Effector memory CD8-positive, alpha-beta T cell (primary cell): ENCODE results near the gene DCAF8.

Experiments used
- ATAC-seq: fragments of 150-1000 bp; cut with Tn5 transposase; replicated peaks from 2 replicates; pipeline ENCODE4 v1.10.0; 2021; ENCODE audit warnings: mild to moderate bottlenecking, moderate library complexity
- DNase-seq, 3 experiments: peaks; one replicate each; pipeline ENCODE4 v3.0.0; 2021
- H3K27ac Mint-ChIP-seq, 2 donors: one replicate each; pipeline ENCODE4 v1.8.0; 2022; ENCODE audit warnings: mild to moderate bottlenecking in 2 of 2, mixed read lengths in 2 of 2, moderate library complexity in 2 of 2
- H3K27me3 Mint-ChIP-seq, 2 donors: one replicate each; pipeline ENCODE4 v1.8.0; 2022; ENCODE audit warnings: mixed read lengths in 2 of 2
- H3K36me3 Mint-ChIP-seq: one replicate; pipeline ENCODE4 v1.8.0; 2022; ENCODE audit warnings: mild to moderate bottlenecking, moderate library complexity, mixed read lengths; ENCODE audit not compliant: insufficient read depth
- H3K4me1 Mint-ChIP-seq, 2 donors: one replicate each; pipeline ENCODE4 v1.8.0; 2022; ENCODE audit warnings: low read depth in 2 of 2, mixed read lengths in 2 of 2
- H3K4me3 Mint-ChIP-seq, 2 donors: one replicate each; pipeline ENCODE4 v1.8.0; 2022; ENCODE audit warnings: mild to moderate bottlenecking in 2 of 2, mixed read lengths in 2 of 2, moderate library complexity in 2 of 2
- H3K9me3 Mint-ChIP-seq, 2 donors: one replicate each; pipeline ENCODE4 v1.8.0; 2022; ENCODE audit warnings: mixed read lengths in 2 of 2

The DCAF8 gene

GRCh38 chr1:160284782-160285344 lies 22.5 kb upstream of the DCAF8 start, which contains the start of gene PEX19:
Gene PEX19 (minus strand): TSS chr1:160285133. CDS start chr1:160285124, 9 bp downstream.
- ATAC-seq: peak; percentile 100
- H3K27ac Mint-ChIP-seq: peak within 1 kb of the TSS; percentile 93 to 98

GRCh38 chr1:160284220-160284781 lies 22.0 kb upstream of the DCAF8 start:
- ATAC-seq (peak; percentile 33), DNase-seq (peak in 1 of 3 experiments; percentile 11)
- Mint-ChIP-seq H3K4me1 (peaks cover 22 to 26% of the 10 kb centered on the region in 2 donors), H3K4me3 (peak overlapping the region; percentile 99 to 100), H3K27me3 (no peaks in the 10 kb centered on the region), H3K27ac (peak overlapping the region; percentile 93 to 98), H3K9me3 (no peaks in the 10 kb centered on the region), H3K36me3 (peaks cover 53% of the 10 kb centered on the region)

More at GRCh38 chr1:160284782-160285344, 22.5 kb upstream of the DCAF8 start, which contains the start of gene PEX19:
- Mint-ChIP-seq H3K36me3 (peaks cover 53% of the 10 kb centered on the region), H3K4me3 (peak within 1 kb of the TSS; percentile 99 to 100), H3K4me1 (peaks cover 22 to 26% of the 10 kb centered on the region in 2 donors), H3K9me3 (no peaks in the 10 kb centered on the region), H3K27me3 (no peaks in the 10 kb centered on the region)
- peak; percentile 93 to 96 (median 94) for DNase-seq

GRCh38 chr1:160282807-160283206 lies 20.5 kb upstream of the DCAF8 start:
- ATAC-seq (no peak), DNase-seq (no peak)
- Mint-ChIP-seq H3K36me3 (peaks cover 43% of the 10 kb centered on the region), H3K27ac (no peak overlapping the region), H3K27me3 (no peaks in the 10 kb centered on the region), H3K4me3 (no peak overlapping the region), H3K4me1 (peaks cover 22 to 26% of the 10 kb centered on the region in 2 donors), H3K9me3 (no peaks in the 10 kb centered on the region)

- Mint-ChIP-seq H3K27me3 (no peaks in the 10 kb centered on the region), H3K36me3 (peaks cover 40% of the 10 kb centered on the region), H3K9me3 (no peaks in the 10 kb centered on the region), H3K27ac (no peak overlapping the region), H3K4me3 (no peak overlapping the region), H3K4me1 (peaks cover 2 to 4% of the 10 kb centered on the region in 2 donors)
- DNase-seq: no peak
- no peak for ATAC-seq
Observed at GRCh38 chr1:160277987-160278386, 15.6 kb upstream of the DCAF8 start.

- Mint-ChIP-seq H3K4me3 (no peak overlapping the region), H3K36me3 (peaks cover 40% of the 10 kb centered on the region), H3K27ac (no peak overlapping the region), H3K9me3 (no peaks in the 10 kb centered on the region), H3K27me3 (no peaks in the 10 kb centered on the region), H3K4me1 (no peaks in the 10 kb centered on the region)
- DNase-seq (no peak), ATAC-seq (no peak)
Observed at GRCh38 chr1:160277330-160277729, 15.0 kb upstream of the DCAF8 start.

- ATAC-seq (no peak), DNase-seq (no peak)
- no peak overlapping the region for H3K4me3 Mint-ChIP-seq
- H3K36me3 Mint-ChIP-seq: no peaks in the 10 kb centered on the region
- no peak overlapping the region for H3K27ac Mint-ChIP-seq
- no peaks in the 10 kb centered on the region for H3K9me3 Mint-ChIP-seq
- H3K27me3 Mint-ChIP-seq: no peaks in the 10 kb centered on the region
- no peaks in the 10 kb centered on the region for H3K4me1 Mint-ChIP-seq
Observed at GRCh38 chr1:160271025-160271424, 8.7 kb upstream of the DCAF8 start.

GRCh38 chr1:160267284-160267991 lies 5.1 kb upstream of the DCAF8 start:
- no peak for ATAC-seq
- no peaks in the 10 kb centered on the region for H3K27me3 Mint-ChIP-seq
- no peak overlapping the region for H3K4me3 Mint-ChIP-seq
- H3K27ac Mint-ChIP-seq: no peak overlapping the region
- H3K4me1 Mint-ChIP-seq: peaks cover 3 to 11% of the 10 kb centered on the region in 2 donors
- no peak for DNase-seq
- H3K36me3 Mint-ChIP-seq: peaks cover 14% of the 10 kb centered on the region
- no peaks in the 10 kb centered on the region for H3K9me3 Mint-ChIP-seq

- Mint-ChIP-seq H3K36me3 (peaks cover 30% of the 10 kb centered on the region), H3K27ac (no peak overlapping the region), H3K4me1 (peaks cover 17 to 28% of the 10 kb centered on the region in 2 donors), H3K27me3 (no peaks in the 10 kb centered on the region), H3K9me3 (no peaks in the 10 kb centered on the region), H3K4me3 (no peak overlapping the region)
- ATAC-seq (no peak), DNase-seq (no peak)
Observed at GRCh38 chr1:160264795-160265307, 2.5 kb upstream of the DCAF8 start.

- Mint-ChIP-seq H3K4me1 (peaks cover 19 to 37% of the 10 kb centered on the region in 2 donors), H3K4me3 (peak overlapping the region; percentile 99 to 100), H3K27ac (peak overlapping the region; percentile 99 to 100), H3K9me3 (no peaks in the 10 kb centered on the region), H3K27me3 (no peaks in the 10 kb centered on the region), H3K36me3 (peaks cover 34% of the 10 kb centered on the region)
- ATAC-seq: peak; percentile 67
- peak; percentile 70 to 77 (median 71) for DNase-seq
Observed at GRCh38 chr1:160261556-160261892, 825 bp downstream of the DCAF8 start.

GRCh38 chr1:160260406-160261382 lies 1.7 kb downstream of the DCAF8 start:
- Mint-ChIP-seq H3K9me3 (no peaks in the 10 kb centered on the region), H3K4me3 (peak overlapping the region; percentile 99 to 100), H3K36me3 (peaks cover 34% of the 10 kb centered on the region), H3K4me1 (peaks cover 19 to 37% of the 10 kb centered on the region in 2 donors), H3K27ac (peak overlapping the region; percentile 99 to 100), H3K27me3 (no peaks in the 10 kb centered on the region)
- DNase-seq (no peak), ATAC-seq (no peak)

- Mint-ChIP-seq H3K4me1 (peaks cover 16 to 29% of the 10 kb centered on the region in 2 donors), H3K27me3 (no peaks in the 10 kb centered on the region)
Observed at GRCh38 chr1:160258177-160258798, 4.1 kb downstream of the DCAF8 start.

GRCh38 chr1:160257411-160258015 lies 4.8 kb downstream of the DCAF8 start:
- peaks cover 37% of the 10 kb centered on the region for H3K36me3 Mint-ChIP-seq
- DNase-seq: no peak
- no peak for ATAC-seq
- H3K9me3 Mint-ChIP-seq: no peaks in the 10 kb centered on the region
- peaks cover 16 to 25% of the 10 kb centered on the region in 2 donors for H3K4me1 Mint-ChIP-seq
- no peaks in the 10 kb centered on the region for H3K27me3 Mint-ChIP-seq
- no peak overlapping the region for H3K27ac Mint-ChIP-seq
- no peak overlapping the region for H3K4me3 Mint-ChIP-seq

More at GRCh38 chr1:160258177-160258798, 4.1 kb downstream of the DCAF8 start:
- no peaks in the 10 kb centered on the region for H3K9me3 Mint-ChIP-seq
- ATAC-seq (no peak), DNase-seq (no peak)
- peaks cover 39% of the 10 kb centered on the region for H3K36me3 Mint-ChIP-seq
- no peak overlapping the region for H3K4me3 Mint-ChIP-seq
- H3K27ac Mint-ChIP-seq: peak overlapping the region in 1 of 2 donors; percentile 63
